ENCODE measurements around the gene DSCAML1.

The DSCAML1 gene

GRCh38 chr11:117433717-117434116 lies 363.3 kb downstream of the DSCAML1 start:
- intact Hi-C loops (cut with DNase I) = no loop called here
- DNase-seq = no peak

DNA sequence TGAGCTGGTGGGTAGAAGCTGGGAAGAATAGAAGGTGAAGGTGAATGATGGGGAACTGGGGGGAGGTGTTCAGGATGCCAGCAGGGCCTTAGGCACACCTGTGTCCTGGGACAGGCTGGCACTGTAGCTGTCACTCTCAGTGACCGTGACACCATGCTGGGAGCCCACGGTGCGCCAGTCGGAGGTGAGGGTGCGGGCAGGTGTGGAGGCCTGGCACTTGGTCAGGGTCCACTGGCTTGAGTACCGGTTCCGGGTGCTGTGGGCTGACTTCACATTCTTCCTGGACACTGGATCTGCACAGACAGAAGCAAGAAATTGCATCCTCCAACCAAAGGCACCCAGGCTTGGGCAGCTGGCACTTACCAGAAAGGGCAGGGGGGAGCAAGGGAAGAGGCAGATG lies 365.6 kb downstream of the DSCAML1 start:
- no peak for DNase-seq
- intact Hi-C loops (cut with DNase I) = no loop called here

- DNase-seq = peak in 2 of 42 donors; percentile 13 to 35
- intact Hi-C loops (cut with DNase I) = no loop called here
Observed at GRCh38 chr11:117430293-117430955, 366.6 kb downstream of the DSCAML1 start.

- no peak for DNase-seq
- intact Hi-C loops (cut with DNase I) = loop anchor here (5.0 kb wide), 1 partner anchor 388 kb away; no protein-coding TSS in a partner anchor
Observed at GRCh38 chr11:117428856-117429229, 368.2 kb downstream of the DSCAML1 start.

DNA sequence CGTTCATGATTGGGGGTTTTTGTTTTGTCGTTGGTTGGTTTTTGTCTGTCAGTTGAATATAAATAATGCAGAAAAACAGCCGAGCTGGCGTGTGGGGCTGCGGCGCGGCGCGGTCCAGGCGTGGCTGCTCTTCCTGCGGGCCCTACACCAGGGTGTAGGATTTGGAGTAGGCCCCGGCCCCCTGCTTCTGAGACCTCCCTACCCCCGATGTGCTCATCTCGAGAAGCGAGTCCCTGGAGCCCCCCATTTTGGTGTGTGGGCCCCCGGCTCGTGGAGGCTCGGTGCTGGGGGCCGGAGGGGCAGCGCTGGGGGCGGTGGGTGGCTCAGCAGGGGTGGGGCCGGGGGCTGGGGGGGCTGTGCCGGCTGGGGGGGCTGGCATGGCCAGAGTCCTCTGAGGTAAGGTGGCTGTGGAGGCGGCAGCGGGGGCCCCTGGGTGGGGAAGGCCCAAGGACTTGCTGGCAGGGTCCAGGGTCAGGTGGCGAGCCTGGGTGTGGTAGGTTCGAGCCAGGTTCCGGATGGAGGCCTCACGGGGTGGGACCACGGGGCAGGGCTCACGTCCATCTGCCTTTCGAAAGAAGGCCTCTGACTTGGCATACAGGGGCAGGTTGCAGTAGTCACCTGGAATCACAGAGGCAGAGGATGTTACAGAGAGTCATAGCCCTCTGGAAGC lies 368.7 kb downstream of the DSCAML1 start:
- peak in 1 of 42 donors; percentile 27 for DNase-seq
- intact Hi-C loops (cut with DNase I) = loop anchor here (5.0 kb wide), 1 partner anchor 389 kb away; no protein-coding TSS in a partner anchor

GRCh38 chr11:117427356-117427874 lies 369.6 kb downstream of the DSCAML1 start:
- peak in 8 of 42 donors; percentile 29 to 54 (median 31) for DNase-seq
- intact Hi-C loops (cut with DNase I) = loop anchor here (5.0 kb wide), 1 partner anchor 390 kb away; no protein-coding TSS in a partner anchor

- no peak for DNase-seq
- intact Hi-C loops (cut with DNase I) = loop anchor here (5.0 kb wide), 1 partner anchor 390 kb away; no protein-coding TSS in a partner anchor
Observed at GRCh38 chr11:117426941-117427340, 370.1 kb downstream of the DSCAML1 start.

DNA sequence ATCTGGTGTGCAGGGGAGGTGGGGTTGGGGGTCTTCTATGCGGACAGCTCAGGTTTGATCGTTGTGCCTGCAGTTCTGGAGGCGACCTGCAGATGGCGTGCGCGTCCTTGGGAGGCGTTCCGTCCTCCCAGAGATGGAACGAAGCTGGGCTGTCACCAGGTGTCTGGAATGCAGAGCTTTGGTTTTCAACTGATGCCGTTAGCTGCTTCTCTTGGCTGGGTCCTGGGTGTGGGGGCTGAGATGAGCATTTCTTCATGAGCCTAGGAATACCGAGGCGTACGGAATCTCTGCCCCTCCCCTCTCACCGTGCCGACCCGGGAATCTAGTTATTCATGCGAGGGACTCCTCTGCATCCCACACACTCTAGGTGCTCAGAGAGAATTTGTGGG lies 370.7 kb downstream of the DSCAML1 start:
- intact Hi-C loops (cut with DNase I) = loop anchor here (5.0 kb wide), 1 partner anchor 391 kb away; no protein-coding TSS in a partner anchor
- DNase-seq = peak; percentile 74 to 94 (median 86)

GRCh38 chr11:117425679-117426296 lies 371.2 kb downstream of the DSCAML1 start:
- intact Hi-C loops (cut with DNase I) = loop anchor here (5.0 kb wide), 1 partner anchor 392 kb away; no protein-coding TSS in a partner anchor
- peak in 1 of 42 donors; percentile 15 for DNase-seq

- peak in 5 of 42 donors; percentile 0 to 25 (median 5) for DNase-seq
- intact Hi-C loops (cut with DNase I) = loop anchor here (5.0 kb wide), 1 partner anchor 393 kb away; no protein-coding TSS in a partner anchor
Observed at GRCh38 chr11:117424781-117425180, 372.2 kb downstream of the DSCAML1 start.

DNA sequence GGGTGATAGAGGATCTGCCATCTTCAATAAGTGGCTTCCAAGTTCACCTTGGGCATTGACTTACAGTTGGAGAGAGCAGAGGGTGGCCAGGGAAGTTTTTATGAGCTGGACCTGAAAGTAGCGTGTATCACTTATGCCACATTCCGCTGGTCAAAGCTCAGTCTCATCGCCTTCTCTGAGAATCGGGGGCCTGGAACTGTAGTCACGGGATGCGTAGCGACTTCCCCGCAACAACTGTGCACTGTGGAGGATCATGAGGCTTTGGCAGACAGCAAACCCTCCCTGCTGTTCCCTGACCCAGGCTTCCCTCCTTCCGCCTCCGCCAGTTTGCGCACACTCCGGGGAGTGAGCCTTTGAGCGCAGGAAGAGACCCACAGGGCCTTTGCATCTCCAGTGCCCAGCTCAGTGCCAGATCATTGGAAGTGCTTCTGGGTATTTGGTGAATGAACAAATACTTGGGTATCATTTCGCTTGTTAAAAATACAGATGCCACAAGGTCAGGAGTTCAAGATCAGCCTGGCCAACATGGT lies 373.9 kb downstream of the DSCAML1 start:
- peak in 2 of 42 donors; percentile 14 to 22 for DNase-seq
- intact Hi-C loops (cut with DNase I) = no loop called here

DNA sequence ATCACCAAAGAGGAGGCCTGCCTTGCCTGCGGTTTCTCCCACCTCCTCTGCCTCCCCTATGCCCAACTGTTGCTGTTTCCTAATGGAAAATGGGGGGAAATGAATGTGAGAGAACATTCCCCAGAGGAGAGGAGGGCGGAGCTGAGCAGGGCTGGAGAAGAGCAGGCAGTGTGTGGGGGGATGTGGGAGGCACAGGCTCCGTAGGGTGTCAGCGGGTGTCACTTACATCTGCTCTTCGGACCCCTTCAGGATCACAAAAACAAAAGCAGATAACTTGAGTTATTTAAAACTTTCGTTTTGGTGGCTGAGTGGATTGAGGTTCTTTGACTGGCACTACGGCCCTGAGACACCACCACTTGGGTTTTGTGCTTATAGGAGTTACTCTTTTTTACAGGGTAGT lies 375.5 kb downstream of the DSCAML1 start:
- DNase-seq = peak in 3 of 42 donors; percentile 1 to 24 (median 23)
- intact Hi-C loops (cut with DNase I) = no loop called here

- peak in 4 of 42 donors; percentile 7 to 33 (median 14) for DNase-seq
- intact Hi-C loops (cut with DNase I) = no loop called here
Observed at GRCh38 chr11:117421041-117421440, 376.0 kb downstream of the DSCAML1 start.

DNA sequence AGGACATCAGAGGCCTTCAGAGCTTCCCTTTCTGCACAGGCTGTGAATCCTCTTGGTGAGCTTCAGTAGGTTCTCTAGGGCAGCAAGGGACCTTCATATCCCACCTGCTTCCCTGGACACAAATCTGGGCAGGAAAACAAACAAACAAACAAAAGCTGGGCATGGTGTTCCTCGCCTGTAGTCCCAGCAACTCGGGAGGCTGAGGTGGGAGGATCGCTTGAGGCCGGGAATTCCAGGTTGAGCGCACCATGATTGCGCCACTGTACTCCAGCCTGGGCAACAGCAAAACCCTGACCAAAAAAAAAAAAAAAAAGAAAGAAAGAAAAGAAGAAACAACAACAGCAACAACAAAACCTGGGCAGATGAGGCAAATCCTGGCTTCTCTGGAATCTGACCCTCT lies 376.4 kb downstream of the DSCAML1 start:
- DNase-seq = peak in 4 of 42 donors; percentile 2 to 15 (median 10)
- intact Hi-C loops (cut with DNase I) = no loop called here

DNA sequence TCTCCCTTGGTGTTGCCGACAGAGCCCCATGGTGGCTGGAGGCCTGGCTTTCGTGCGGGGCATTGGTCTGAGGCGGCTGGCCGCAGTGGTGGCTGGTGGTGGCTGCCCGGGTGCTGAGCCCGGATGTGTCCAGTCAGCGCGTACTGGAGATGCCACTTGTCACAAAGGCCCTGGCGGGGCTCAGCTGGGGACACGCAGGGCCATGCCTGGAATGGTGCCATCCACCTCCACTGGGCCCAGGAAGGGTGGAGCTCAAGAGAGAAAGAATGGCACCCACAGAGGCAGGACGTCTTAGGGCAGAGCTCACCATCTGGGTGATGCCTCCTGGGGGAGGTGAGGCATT lies 376.9 kb downstream of the DSCAML1 start:
- intact Hi-C loops (cut with DNase I) = no loop called here
- DNase-seq = peak in 4 of 42 donors; percentile 4 to 34 (median 13)

GRCh38 chr11:117419482-117420142 lies 377.4 kb downstream of the DSCAML1 start:
- DNase-seq = peak in 4 of 42 donors; percentile 1 to 28 (median 10)
- intact Hi-C loops (cut with DNase I) = no loop called here

DNA sequence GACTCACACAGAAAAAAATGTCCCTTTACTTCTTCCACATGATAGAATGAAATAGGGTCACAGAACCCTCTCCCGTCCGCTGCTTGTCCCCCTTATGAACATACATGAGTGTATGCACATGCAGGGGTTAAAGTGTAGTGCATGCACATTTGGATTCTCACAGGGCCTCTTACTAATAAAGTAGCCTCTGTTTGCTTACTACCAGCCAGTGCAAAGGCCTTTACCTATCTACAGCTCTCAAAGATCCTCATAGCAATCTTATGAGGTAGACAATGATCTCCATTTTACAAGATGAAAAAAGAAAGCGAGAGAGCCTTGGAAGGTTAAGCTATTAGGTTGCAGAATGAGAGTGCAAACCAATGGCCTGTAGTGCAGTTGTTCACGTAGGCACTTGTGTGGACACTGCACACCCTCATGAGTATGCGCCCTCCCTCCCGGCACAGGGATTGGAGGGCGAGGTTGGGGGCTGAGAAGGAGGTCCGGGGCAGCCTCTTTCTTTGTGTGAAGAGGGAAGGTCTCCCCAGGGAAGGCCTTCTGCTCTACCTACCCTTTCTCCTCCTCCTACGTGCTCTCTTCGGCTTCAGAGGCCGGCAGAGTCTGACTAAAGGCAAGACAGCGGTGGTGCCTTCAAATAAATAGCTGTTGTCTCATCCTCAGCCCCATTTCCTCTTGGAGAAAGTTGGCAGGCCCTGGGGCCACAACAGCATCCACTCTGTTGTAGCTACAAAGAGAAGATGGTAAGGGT lies 378.1 kb downstream of the DSCAML1 start:
- intact Hi-C loops (cut with DNase I) = no loop called here
- peak in 3 of 42 donors; percentile 1 to 27 (median 10) for DNase-seq

DNA sequence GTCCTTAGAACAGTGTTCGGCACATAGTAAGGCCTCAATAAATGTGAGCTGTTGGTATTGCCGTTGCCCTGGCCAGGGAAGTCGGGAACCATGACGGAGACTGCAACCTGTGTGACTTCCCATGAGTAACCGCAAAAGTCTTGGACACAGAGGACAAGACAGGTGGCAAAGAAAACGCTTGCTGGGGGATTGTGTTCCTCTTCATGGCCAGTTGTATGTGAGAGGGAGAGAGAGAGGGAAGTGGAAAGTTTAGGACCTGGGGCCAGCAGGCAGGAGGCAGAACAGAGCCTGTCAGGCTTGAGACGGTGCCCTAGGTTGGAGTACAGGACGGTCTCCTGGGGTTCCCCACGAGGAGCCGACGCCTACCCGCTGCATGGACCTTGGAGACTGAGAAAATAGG lies 379.2 kb downstream of the DSCAML1 start:
- DNase-seq = peak in 2 of 42 donors; percentile 1 to 19
- intact Hi-C loops (cut with DNase I) = no loop called here

Data from head of caudate nucleus (tissue), 42 donors.